Measurements from ENCODE around the gene IGSF9B. TPM values are rescaled to one million over a fixed set of nuclear protein-coding genes. Genes with fewer than 3 reads are reported as not detected.

The IGSF9B gene
- total RNA-seq, 2 donors from 2014 or later, result 5.0 to 6.0 TPM

DNA sequence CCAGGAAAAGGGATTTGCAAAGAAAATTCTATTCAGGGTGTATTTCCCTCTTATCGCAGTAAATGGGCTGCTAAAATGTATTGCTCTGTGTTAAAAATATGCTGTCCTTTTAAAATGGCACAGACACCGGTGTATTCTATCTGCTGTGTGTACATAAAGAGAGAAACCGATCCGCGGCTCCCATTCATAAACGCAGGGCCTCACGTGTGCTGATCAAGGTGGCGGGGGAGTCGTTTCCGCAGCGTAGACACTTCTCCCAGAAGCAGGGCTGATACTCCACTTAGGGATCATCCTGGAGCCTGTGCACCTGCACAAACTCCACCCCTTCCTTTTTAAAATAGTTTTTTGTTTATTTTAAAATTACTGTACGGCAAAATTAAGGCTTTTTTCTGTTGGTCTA, 26.1 kb upstream of the IGSF9B start:
- intact Hi-C loops (cut with DNase I), result no loop called here

DNA sequence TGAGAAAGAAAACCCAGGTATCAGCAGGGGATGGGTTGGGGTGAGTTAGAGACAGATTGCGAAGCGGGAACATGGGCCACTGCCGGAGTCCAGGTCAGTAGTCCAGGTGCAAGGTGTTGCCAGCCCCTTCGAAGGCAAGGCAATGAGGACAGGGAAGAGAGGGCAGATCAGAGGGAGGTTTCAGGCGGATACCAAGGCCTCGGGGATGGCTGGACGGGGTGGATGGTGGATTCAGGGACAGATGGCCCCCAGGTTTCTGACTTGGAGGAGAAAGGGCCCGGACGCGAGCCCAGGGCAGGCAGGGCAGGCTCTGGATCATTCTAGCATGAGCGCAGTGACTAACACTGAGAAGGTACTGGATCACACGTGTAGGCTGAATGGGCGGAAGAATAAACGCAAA, 25.4 kb upstream of the IGSF9B start:
- no peak overlapping the region for H3K9ac ChIP-seq (ENCODE audit: low read depth in 2 of 2, low read length in 2 of 2)
- no peaks in the 10 kb centered on the region for H3K4me1 ChIP-seq
- TF ChIP-seq, protein P1, sequence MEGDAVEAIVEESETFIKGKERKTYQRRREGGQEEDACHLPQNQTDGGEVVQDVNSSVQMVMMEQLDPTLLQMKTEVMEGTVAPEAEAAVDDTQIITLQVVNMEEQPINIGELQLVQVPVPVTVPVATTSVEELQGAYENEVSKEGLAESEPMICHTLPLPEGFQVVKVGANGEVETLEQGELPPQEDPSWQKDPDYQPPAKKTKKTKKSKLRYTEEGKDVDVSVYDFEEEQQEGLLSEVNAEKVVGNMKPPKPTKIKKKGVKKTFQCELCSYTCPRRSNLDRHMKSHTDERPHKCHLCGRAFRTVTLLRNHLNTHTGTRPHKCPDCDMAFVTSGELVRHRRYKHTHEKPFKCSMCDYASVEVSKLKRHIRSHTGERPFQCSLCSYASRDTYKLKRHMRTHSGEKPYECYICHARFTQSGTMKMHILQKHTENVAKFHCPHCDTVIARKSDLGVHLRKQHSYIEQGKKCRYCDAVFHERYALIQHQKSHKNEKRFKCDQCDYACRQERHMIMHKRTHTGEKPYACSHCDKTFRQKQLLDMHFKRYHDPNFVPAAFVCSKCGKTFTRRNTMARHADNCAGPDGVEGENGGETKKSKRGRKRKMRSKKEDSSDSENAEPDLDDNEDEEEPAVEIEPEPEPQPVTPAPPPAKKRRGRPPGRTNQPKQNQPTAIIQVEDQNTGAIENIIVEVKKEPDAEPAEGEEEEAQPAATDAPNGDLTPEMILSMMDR (IDR thresholded peaks at IDR 0.05), result no peak
- H3K27me3 ChIP-seq, result no peaks in the 10 kb centered on the region
- DNase-seq, result no peak
- H3K27ac ChIP-seq, result no peak overlapping the region
- intact Hi-C loops (cut with DNase I), result no loop called here
- H3K36me3 ChIP-seq, result no peaks in the 10 kb centered on the region
- H3K9me3 ChIP-seq, result no peaks in the 10 kb centered on the region
- no peak overlapping the region for H3K4me3 ChIP-seq

More for the DNA sequence above, 26.1 kb upstream of the IGSF9B start:
- no peak for DNase-seq
- no peak overlapping the region for H3K4me3 ChIP-seq
- H3K4me1 ChIP-seq, result no peaks in the 10 kb centered on the region
- no peaks in the 10 kb centered on the region for H3K9me3 ChIP-seq
- no peaks in the 10 kb centered on the region for H3K27me3 ChIP-seq
- H3K9ac ChIP-seq (ENCODE audit: low read depth in 2 of 2, low read length in 2 of 2), result no peak overlapping the region
- no peaks in the 10 kb centered on the region for H3K36me3 ChIP-seq
- TF ChIP-seq, protein P1 (IDR thresholded peaks at IDR 0.05), result no peak
- H3K27ac ChIP-seq, result no peak overlapping the region

DNA sequence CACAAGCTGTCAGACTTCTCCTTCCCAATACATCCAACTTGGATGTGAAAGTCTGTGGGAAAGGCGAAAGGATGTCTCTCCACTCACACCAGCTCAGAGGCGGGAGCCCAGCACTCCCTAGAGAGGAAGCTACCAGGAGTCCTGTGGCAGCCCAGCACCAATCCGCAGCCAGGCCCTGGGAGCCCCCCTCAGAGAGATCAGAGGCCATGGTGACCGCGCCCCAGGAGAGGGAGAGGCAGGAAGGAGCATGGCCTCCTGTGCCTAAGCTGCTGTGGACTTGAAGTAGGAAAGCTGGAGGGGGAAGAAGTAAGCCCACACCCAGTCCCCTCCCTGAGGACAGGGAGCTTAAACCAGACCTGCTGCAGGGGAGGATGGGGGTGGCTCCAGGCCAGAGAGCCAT, 24.4 kb upstream of the IGSF9B start:
- H3K9me3 ChIP-seq, result no peaks in the 10 kb centered on the region
- H3K36me3 ChIP-seq, result no peaks in the 10 kb centered on the region
- no peak overlapping the region for H3K4me3 ChIP-seq
- no peak for DNase-seq
- no peak overlapping the region for H3K9ac ChIP-seq (ENCODE audit: low read depth in 2 of 2, low read length in 2 of 2)
- no peaks in the 10 kb centered on the region for H3K4me1 ChIP-seq
- H3K27me3 ChIP-seq, result no peaks in the 10 kb centered on the region
- no peak overlapping the region for H3K27ac ChIP-seq
- intact Hi-C loops (cut with DNase I), result no loop called here
- TF ChIP-seq, protein P1 (IDR thresholded peaks at IDR 0.05), result no peak

DNA sequence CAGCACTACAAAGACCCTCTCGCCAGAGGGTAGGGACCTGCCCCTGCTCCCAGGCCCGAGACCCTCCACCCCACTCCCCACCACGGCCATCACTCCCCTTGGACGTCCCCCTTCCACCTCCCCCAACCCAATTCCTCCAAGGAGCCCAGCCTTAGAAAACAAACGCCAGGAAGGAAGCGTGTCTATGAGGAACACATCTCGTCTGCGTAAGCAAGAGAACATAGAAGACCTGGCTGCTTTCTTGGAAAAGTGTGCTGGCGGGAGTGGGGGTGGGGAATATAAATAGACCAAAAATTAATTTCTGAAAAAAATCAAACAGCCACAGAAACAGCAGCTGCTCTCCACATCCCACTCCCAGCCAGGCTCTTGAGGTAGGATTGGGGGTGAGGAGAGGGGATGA, 23.9 kb upstream of the IGSF9B start:
- no peak for DNase-seq
- intact Hi-C loops (cut with DNase I), result no loop called here
- H3K9ac ChIP-seq (ENCODE audit: low read depth in 2 of 2, low read length in 2 of 2), result no peak overlapping the region
- no peak overlapping the region for H3K4me3 ChIP-seq
- TF ChIP-seq, protein P1 (IDR thresholded peaks at IDR 0.05), result no peak
- H3K27ac ChIP-seq, result no peak overlapping the region
- H3K9me3 ChIP-seq, result no peaks in the 10 kb centered on the region
- H3K36me3 ChIP-seq, result no peaks in the 10 kb centered on the region
- H3K4me1 ChIP-seq, result no peaks in the 10 kb centered on the region
- no peaks in the 10 kb centered on the region for H3K27me3 ChIP-seq

DNA sequence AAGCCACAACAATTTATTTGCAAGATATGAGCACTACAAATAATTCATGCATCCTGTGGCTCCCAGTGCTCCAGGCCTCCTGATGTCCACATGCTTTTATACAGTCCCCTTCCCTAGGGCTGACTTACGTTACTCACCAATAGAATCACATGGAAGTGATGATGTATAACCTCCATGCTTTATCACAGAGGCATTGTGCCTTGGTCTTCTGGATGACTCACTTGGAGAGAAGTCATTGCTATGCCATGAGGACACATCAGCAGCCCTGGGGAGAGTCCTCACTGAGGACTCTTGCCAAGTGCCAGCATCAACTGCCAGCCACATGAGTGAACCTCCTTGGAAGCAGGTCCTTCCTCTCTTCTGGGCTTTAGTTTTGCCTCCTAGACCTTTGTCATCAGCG, 22.0 kb upstream of the IGSF9B start:
- Histone ChIP-seq H3K9ac (ENCODE audit: low read depth in 2 of 2, low read length in 2 of 2) (no peak overlapping the region), H3K27me3 (no peaks in the 10 kb centered on the region), H3K4me3 (no peak overlapping the region), H3K36me3 (no peaks in the 10 kb centered on the region), H3K9me3 (no peaks in the 10 kb centered on the region), H3K4me1 (no peaks in the 10 kb centered on the region), H3K27ac (no peak overlapping the region)
- DNase-seq, result no peak
- TF ChIP-seq, protein P1 (IDR thresholded peaks at IDR 0.05), result no peak
- intact Hi-C loops (cut with DNase I), result no loop called here
